Gastrocnemius medialis (tissue), 4 donors: ENCODE results near the gene ADAMTS14. TPM values are rescaled to one million over a fixed set of nuclear protein-coding genes. Genes with fewer than 3 reads are reported as not detected.
"Not testable (repeated sequence)": the region's sequence is repeated elsewhere in the genome, so short reads cannot be mapped to it uniquely, and the experiment has no call there.

Experiments
- ATAC-seq, 2 donors: fragments of 150-250 bp; one replicate each; pipeline ENCODE4 v1.9.1; 2016
- DNase-seq, 2 donors: peaks; one replicate each; pipeline ENCODE4 v3.0.0-alpha.2; 2019
- H3K27ac ChIP-seq, 4 donors: fragments of 200-600 bp; sonication (generic); 1 replicate in 1 of 4; 2 replicates in 3 of 4; pipeline ENCODE4 v1.5.1; 2016 to 2018; ENCODE audit warnings: mild to moderate bottlenecking in 2 of 4, moderate library complexity in 1 of 4
- H3K27me3 ChIP-seq, 3 donors: fragments of 200-600 bp; sonication (generic) in 2 of 3; 1 replicate in 1 of 3; 2 replicates in 2 of 3; pipeline versions ENCODE4 v1.5.1 to v1.6.0; 2016 to 2019; ENCODE audit warnings: mild to moderate bottlenecking in 1 of 3, moderate library complexity in 1 of 3
- H3K36me3 ChIP-seq, 2 donors: fragments of 200-600 bp; sonication (generic) in 1 of 2; one replicate each; pipeline ENCODE4 v1.5.1; 2017 to 2018
- H3K4me1 ChIP-seq, 2 donors: fragments of 200-600 bp; sonication (generic) in 1 of 2; one replicate each; pipeline ENCODE4 v1.5.1; 2016 to 2017; ENCODE audit warnings: mild to moderate bottlenecking in 2 of 2
- H3K4me3 ChIP-seq, 4 donors: fragments of 200-600 bp; sonication (generic) in 3 of 4; 1 replicate in 1 of 4; 2 replicates in 3 of 4; pipeline ENCODE4 v1.5.1; 2016 to 2019; ENCODE audit warnings: mild to moderate bottlenecking in 2 of 4
- H3K9me3 ChIP-seq, 3 donors: fragments of 200-600 bp; sonication (generic) in 2 of 3; 1 replicate in 1 of 3; 2 replicates in 2 of 3; pipeline ENCODE4 v1.5.1; 2016 to 2019
- POLR2A ChIP-seq, 2 donors: fragments of 450-650 bp; IDR thresholded peaks; one replicate each; pipeline ENCODE4 v1.6.1; 2017; ENCODE audit warnings: antibody characterized with exemption in 2 of 2, mild to moderate bottlenecking in 2 of 2, moderate library complexity in 2 of 2
- in situ Hi-C, 4 donors: fragments of 200-750 bp; cut with MboI; loops; one replicate each; pipeline versions ENCODE4 v1.15.0 to v1.8.0; 2017; ENCODE audit warnings: low sequenced_read_pairs in 4 of 4
- intact Hi-C: fragments of 100-400 bp; cut with DNase I; formaldehyde crosslinking; loops from one replicate; pipeline ENCODE4 v1.15.1; 2023; ENCODE audit warnings: low total_unique reads
- total RNA-seq, 4 donors: library from RNA; depleted of rRNA; stranded (reverse); fragments of >200 nt; gene quantifications; one replicate each; pipeline versions ENCODE4 v1.1.0 to v1.2.3, GENCODE V29; 2016
- TF ChIP-seq, protein P1 (sequence below), 5 experiments: fragments of 450-650 bp in 3 of 5; fragments of 200-600 bp in 2 of 5; sonication (generic) in 2 of 5; IDR thresholded peaks in 4 of 5; conservative IDR thresholded peaks in 1 of 5; 1 replicate in 4 of 5; 2 replicates in 1 of 5; pipeline ENCODE4 v1.5.1; 2016 to 2019; ENCODE audit warnings: antibody characterized with exemption in 5 of 5, mild to moderate bottlenecking in 3 of 5, moderate library complexity in 3 of 5

The ADAMTS14 gene
- total RNA-seq, 4 donors from 2014 or later = 0.10 TPM; not detected in 3

- no peak overlapping the region for H3K27ac ChIP-seq
- intact Hi-C loops (no loop called here), in situ Hi-C loops (no loop called here)
- no peaks in the 10 kb centered on the region for H3K36me3 ChIP-seq
- no peaks in the 10 kb centered on the region for H3K9me3 ChIP-seq
- no peaks in the 10 kb centered on the region for H3K4me1 ChIP-seq
- TF ChIP-seq, protein P1, sequence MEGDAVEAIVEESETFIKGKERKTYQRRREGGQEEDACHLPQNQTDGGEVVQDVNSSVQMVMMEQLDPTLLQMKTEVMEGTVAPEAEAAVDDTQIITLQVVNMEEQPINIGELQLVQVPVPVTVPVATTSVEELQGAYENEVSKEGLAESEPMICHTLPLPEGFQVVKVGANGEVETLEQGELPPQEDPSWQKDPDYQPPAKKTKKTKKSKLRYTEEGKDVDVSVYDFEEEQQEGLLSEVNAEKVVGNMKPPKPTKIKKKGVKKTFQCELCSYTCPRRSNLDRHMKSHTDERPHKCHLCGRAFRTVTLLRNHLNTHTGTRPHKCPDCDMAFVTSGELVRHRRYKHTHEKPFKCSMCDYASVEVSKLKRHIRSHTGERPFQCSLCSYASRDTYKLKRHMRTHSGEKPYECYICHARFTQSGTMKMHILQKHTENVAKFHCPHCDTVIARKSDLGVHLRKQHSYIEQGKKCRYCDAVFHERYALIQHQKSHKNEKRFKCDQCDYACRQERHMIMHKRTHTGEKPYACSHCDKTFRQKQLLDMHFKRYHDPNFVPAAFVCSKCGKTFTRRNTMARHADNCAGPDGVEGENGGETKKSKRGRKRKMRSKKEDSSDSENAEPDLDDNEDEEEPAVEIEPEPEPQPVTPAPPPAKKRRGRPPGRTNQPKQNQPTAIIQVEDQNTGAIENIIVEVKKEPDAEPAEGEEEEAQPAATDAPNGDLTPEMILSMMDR (IDR thresholded peaks at IDR 0.05 in 4 of 5, conservative IDR thresholded peaks at IDR 0.05 in 1 of 5) = no peak
- no peak for TF ChIP-seq POLR2A (IDR thresholded peaks at IDR 0.05)
- H3K4me3 ChIP-seq = no peak overlapping the region
- H3K27me3 ChIP-seq = no peaks in the 10 kb centered on the region
- ATAC-seq (no peak), DNase-seq (no peak)
Observed at GRCh38 chr10:70626056-70626455, 46.2 kb upstream of the ADAMTS14 start.

DNA sequence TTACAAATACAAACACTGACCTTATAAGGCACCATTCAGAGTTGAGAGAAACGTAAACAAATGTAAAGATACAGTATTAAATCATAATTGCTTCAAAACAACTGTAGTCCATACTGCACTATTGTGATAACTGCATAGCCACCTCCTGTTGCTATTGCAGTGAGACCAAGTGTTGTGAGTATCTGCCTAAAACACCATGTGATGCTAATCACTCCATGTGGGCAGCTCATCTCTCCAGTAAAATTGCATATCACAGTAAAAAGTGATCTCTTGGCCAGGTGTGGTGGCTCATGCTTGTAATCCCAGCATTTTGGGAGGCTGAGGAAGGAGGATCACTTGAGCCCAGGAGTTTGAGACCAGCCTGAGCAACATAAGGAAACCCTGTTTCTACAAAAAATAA lies 43.0 kb upstream of the ADAMTS14 start:
- in situ Hi-C loops = no loop called here

GRCh38 chr10:70631735-70632134 lies 40.6 kb upstream of the ADAMTS14 start:
- in situ Hi-C loops, ATAC-seq, H3K4me1 ChIP-seq, H3K27me3 ChIP-seq, H3K27ac ChIP-seq, intact Hi-C loops, H3K4me3 ChIP-seq, H3K36me3 ChIP-seq, H3K9me3 ChIP-seq, DNase-seq: not testable (repeated sequence)

More for the DNA sequence above, 43.0 kb upstream of the ADAMTS14 start:
- H3K36me3 ChIP-seq = no peaks in the 10 kb centered on the region
- H3K4me1 ChIP-seq = no peaks in the 10 kb centered on the region
- no peaks in the 10 kb centered on the region for H3K27me3 ChIP-seq
- H3K27ac ChIP-seq = no peak overlapping the region
- no peaks in the 10 kb centered on the region for H3K9me3 ChIP-seq
- TF ChIP-seq, protein P1 (IDR thresholded peaks at IDR 0.05 in 4 of 5, conservative IDR thresholded peaks at IDR 0.05 in 1 of 5) = no peak
- TF ChIP-seq POLR2A (IDR thresholded peaks at IDR 0.05) = no peak
- ATAC-seq (no peak), DNase-seq (no peak)
- intact Hi-C loops = no loop called here
- no peak overlapping the region for H3K4me3 ChIP-seq

GRCh38 chr10:70634011-70634410 lies 38.3 kb upstream of the ADAMTS14 start:
- Histone ChIP-seq H3K36me3 (no peaks in the 10 kb centered on the region), H3K4me1 (no peaks in the 10 kb centered on the region), H3K27ac (no peak overlapping the region), H3K4me3 (no peak overlapping the region), H3K9me3 (no peaks in the 10 kb centered on the region), H3K27me3 (no peaks in the 10 kb centered on the region)
- DNase-seq = no peak
- TF ChIP-seq, protein P1 (IDR thresholded peaks at IDR 0.05 in 4 of 5, conservative IDR thresholded peaks at IDR 0.05 in 1 of 5) = no peak
- no peak for TF ChIP-seq POLR2A (IDR thresholded peaks at IDR 0.05)
- in situ Hi-C loops = no loop called here
- intact Hi-C loops = no loop called here
- no peak for ATAC-seq

DNA sequence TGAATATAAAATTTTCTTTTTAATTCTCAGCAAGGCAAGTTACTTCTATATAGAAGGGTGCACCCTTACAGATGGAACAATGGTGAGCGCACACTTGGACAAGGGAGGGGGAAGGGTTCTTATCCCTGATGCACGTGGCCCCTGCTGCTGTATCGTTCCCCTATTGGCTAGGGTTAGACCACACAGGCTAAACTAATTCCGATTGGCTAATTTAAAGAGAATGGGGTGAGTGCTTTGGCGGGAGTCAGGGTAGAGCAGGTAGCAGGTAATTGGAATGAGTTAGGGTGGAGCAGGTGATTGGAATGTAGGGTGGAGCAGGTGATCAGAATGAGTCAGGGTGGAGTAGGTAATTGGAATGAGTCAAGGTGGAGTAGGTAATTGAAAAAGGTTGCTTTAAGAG lies 37.8 kb upstream of the ADAMTS14 start:
- intact Hi-C loops, H3K27ac ChIP-seq, H3K36me3 ChIP-seq, ATAC-seq, DNase-seq, H3K4me3 ChIP-seq, H3K4me1 ChIP-seq, H3K27me3 ChIP-seq, in situ Hi-C loops, H3K9me3 ChIP-seq: not testable (repeated sequence)

- H3K9me3 ChIP-seq, H3K27ac ChIP-seq, H3K4me1 ChIP-seq, H3K36me3 ChIP-seq, H3K4me3 ChIP-seq, DNase-seq, H3K27me3 ChIP-seq, in situ Hi-C loops, intact Hi-C loops, ATAC-seq: not testable (repeated sequence)
Observed at GRCh38 chr10:70639640-70640383, 32.5 kb upstream of the ADAMTS14 start.

DNA sequence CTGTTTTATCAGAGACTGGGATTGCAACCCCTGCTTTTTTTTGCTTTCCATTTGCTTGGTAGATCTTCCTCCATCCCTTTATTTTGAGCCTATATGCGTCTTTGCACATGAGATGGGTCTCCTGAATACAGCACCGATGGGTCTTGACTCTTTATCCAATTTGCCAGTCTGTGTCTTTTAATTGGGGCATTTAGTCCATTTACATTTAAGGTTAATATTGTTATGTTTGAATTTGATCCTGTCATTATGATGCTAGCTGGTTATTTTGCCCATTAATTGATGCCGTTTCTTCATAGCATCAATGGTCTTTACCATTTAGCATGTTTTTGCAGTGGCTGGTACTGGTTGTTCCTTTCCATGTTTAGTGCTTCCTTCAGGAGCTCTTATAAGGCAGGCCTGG lies 29.0 kb upstream of the ADAMTS14 start:
- ATAC-seq, H3K9me3 ChIP-seq, H3K27ac ChIP-seq, H3K4me3 ChIP-seq, H3K27me3 ChIP-seq, in situ Hi-C loops, intact Hi-C loops, H3K4me1 ChIP-seq, H3K36me3 ChIP-seq, DNase-seq: not testable (repeated sequence)

- H3K27ac ChIP-seq, H3K9me3 ChIP-seq, DNase-seq, ATAC-seq, H3K36me3 ChIP-seq, H3K27me3 ChIP-seq, H3K4me1 ChIP-seq, H3K4me3 ChIP-seq, intact Hi-C loops, in situ Hi-C loops: not testable (repeated sequence)
Observed at GRCh38 chr10:70644959-70645358, 27.3 kb upstream of the ADAMTS14 start.
